ENCODE data around the gene CSDE1. TPM values are rescaled to one million over a fixed set of nuclear protein-coding genes. Genes with fewer than 3 reads are reported as not detected.
"Not testable (repeated sequence)": the region's sequence is repeated elsewhere in the genome, so short reads cannot be mapped to it uniquely, and the experiment has no call there.

Gene CSDE1
- total and polyA plus RNA-seq, 2 donors (not counting 3 experiments of a cell fraction or from before 2014, with no cell fraction given): 129 to 492 TPM

DNA sequence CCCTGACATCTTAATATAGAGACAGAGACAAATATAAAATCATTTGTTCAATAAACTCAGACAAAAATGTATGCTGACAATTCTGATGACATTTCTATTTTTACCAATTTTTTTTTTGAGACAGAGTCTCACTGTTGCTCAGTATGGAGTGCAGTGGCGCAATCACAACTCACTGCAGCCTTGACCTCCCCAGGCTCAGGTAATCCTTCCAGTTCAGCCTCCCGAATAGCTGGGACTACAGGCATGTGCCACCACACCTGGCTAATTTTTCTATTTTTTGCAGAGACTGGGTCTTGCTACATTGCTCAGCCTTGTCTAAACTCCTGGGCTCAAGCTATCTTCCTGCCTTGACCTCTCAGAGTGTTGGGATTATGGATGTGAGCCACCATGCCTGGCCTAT is 36.3 kb upstream of the CSDE1 start:
- intact Hi-C loops (cut with micrococcal nuclease) (no loop called here), dilution Hi-C loops (cut with MboI; ENCODE audit: extremely low pct_ligation_motif_present, low sequenced_read_pairs) (no loop called here)
- Histone ChIP-seq H3K27me3 (ENCODE audit: control insufficient read depth in 2 of 2, insufficient read depth in 2 of 2, low read length in 2 of 2) (peaks cover 6% of the 10 kb centered on the region in 2 experiments), H3K9me3 (replicated peaks; ENCODE audit: control insufficient read depth, insufficient read depth, low read length) (no peaks in the 10 kb centered on the region), H3K4me3 (replicated peaks in 1 of 3; ENCODE audit: insufficient read depth in 1 of 3, low read depth in 1 of 3, low read length in 3 of 3) (no peak overlapping the region), H4K20me1 (replicated peaks; ENCODE audit: control insufficient read depth, extremely low read depth, insufficient read depth, low read length) (no peaks in the 10 kb centered on the region), H3K9ac (replicated peaks; ENCODE audit: extremely low read depth, insufficient read depth, low read length) (no peak overlapping the region), H3K79me2 (ENCODE audit: control insufficient read depth, insufficient read depth, low read length) (no peaks in the 10 kb centered on the region), H3K4me2 (ENCODE audit: insufficient read depth, low read length) (no peak overlapping the region), H3K27ac (ENCODE audit: insufficient read depth, low read depth, low read length) (no peak overlapping the region), H3K9me1 (replicated peaks; ENCODE audit: control insufficient read depth, extremely low read depth, insufficient read depth, low read length) (no peaks in the 10 kb centered on the region), H3K4me1 (ENCODE audit: control insufficient read depth, extremely low read depth, insufficient read depth, low read length) (no peaks in the 10 kb centered on the region), H2AFZ (ENCODE audit: low read depth, low read length) (no peak overlapping the region), H3K36me3 (ENCODE audit: control insufficient read depth in 2 of 2, extremely low read depth in 1 of 2, insufficient read depth in 2 of 2, low read length in 2 of 2) (no peaks in the 10 kb centered on the region)
- no peak for TF ChIP-seq POLR2A (IDR thresholded peaks at IDR 0.05; ENCODE audit: low read depth, low read length)
- no peak for TF ChIP-seq MYC (IDR thresholded peaks at IDR 0.05; ENCODE audit: low read depth, low read length)
- no peak for TF ChIP-seq JUN (IDR thresholded peaks at IDR 0.05; ENCODE audit: borderline replicate concordance, insufficient read depth, insufficient read length, low read depth)
- no peak for TF ChIP-seq FOS (IDR thresholded peaks at IDR 0.05; ENCODE audit: borderline replicate concordance, insufficient read depth, low read length)
- TF ChIP-seq GATA2 (IDR thresholded peaks at IDR 0.05; ENCODE audit: insufficient read depth, insufficient read length, low read depth, low read length): no peak
- TF ChIP-seq, protein P1, sequence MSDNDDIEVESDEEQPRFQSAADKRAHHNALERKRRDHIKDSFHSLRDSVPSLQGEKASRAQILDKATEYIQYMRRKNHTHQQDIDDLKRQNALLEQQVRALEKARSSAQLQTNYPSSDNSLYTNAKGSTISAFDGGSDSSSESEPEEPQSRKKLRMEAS (IDR thresholded peaks at IDR 0.05; ENCODE audit: insufficient read depth, insufficient read length): no peak
- TF ChIP-seq POLR2AphosphoS5 (IDR thresholded peaks at IDR 0.05; ENCODE audit: insufficient read depth, low read depth, low read length): no peak
- TF ChIP-seq, protein P2, sequence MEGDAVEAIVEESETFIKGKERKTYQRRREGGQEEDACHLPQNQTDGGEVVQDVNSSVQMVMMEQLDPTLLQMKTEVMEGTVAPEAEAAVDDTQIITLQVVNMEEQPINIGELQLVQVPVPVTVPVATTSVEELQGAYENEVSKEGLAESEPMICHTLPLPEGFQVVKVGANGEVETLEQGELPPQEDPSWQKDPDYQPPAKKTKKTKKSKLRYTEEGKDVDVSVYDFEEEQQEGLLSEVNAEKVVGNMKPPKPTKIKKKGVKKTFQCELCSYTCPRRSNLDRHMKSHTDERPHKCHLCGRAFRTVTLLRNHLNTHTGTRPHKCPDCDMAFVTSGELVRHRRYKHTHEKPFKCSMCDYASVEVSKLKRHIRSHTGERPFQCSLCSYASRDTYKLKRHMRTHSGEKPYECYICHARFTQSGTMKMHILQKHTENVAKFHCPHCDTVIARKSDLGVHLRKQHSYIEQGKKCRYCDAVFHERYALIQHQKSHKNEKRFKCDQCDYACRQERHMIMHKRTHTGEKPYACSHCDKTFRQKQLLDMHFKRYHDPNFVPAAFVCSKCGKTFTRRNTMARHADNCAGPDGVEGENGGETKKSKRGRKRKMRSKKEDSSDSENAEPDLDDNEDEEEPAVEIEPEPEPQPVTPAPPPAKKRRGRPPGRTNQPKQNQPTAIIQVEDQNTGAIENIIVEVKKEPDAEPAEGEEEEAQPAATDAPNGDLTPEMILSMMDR (IDR thresholded peaks at IDR 0.05; ENCODE audit: extremely low read depth in 1 of 2, insufficient read depth in 1 of 2, low read depth in 1 of 2, low read length in 2 of 2): no peak
- no peak for TF ChIP-seq EZH2 (IDR thresholded peaks at IDR 0.05; ENCODE audit: borderline replicate concordance, low read depth, low read length, severe bottlenecking)
- POLR2A ChIA-PET: no interaction called here
- CTCF ChIA-PET: no interaction called here
- DNase-seq (ENCODE audit: low read depth, low spot score): no peak
- BruUV-seq (replicated peaks): no TSS peak
- FAIRE-seq: no peak

DNA sequence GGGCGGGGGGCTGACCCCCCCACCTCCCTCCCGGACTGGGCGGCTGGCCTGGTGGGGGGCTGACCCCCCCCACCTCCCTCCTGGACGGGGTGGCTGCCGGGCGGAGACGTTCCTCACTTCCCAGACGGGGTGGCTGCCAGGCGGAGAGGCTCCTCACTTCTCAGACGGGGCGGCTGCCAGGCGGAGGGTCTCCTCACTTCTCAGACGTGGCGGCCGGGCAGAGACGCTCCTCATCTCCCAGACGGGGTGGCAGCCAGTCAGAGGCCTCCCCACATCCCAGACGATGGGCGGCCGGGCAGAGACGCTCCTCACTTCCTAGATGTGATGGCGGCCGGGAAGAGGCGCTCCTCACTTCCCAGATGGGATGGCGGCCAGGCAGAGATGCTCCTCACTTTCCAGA is 32.8 kb upstream of the CSDE1 start:
- H3K36me3 ChIP-seq (ENCODE audit: control insufficient read depth in 2 of 2, extremely low read depth in 1 of 2, insufficient read depth in 2 of 2, low read length in 2 of 2); H2AFZ ChIP-seq (ENCODE audit: low read depth, low read length); H3K27me3 ChIP-seq (ENCODE audit: control insufficient read depth in 2 of 2, insufficient read depth in 2 of 2, low read length in 2 of 2); dilution Hi-C loops (cut with MboI; ENCODE audit: extremely low pct_ligation_motif_present, low sequenced_read_pairs); CTCF ChIA-PET; H3K4me2 ChIP-seq (ENCODE audit: insufficient read depth, low read length); H4K20me1 ChIP-seq (replicated peaks; ENCODE audit: control insufficient read depth, extremely low read depth, insufficient read depth, low read length); H3K79me2 ChIP-seq (ENCODE audit: control insufficient read depth, insufficient read depth, low read length); H3K4me1 ChIP-seq (ENCODE audit: control insufficient read depth, extremely low read depth, insufficient read depth, low read length); DNase-seq (ENCODE audit: low read depth, low spot score); POLR2A ChIA-PET; intact Hi-C loops (cut with micrococcal nuclease); H3K4me3 ChIP-seq (replicated peaks in 1 of 3; ENCODE audit: insufficient read depth in 1 of 3, low read depth in 1 of 3, low read length in 3 of 3); H3K27ac ChIP-seq (ENCODE audit: insufficient read depth, low read depth, low read length); H3K9ac ChIP-seq (replicated peaks; ENCODE audit: extremely low read depth, insufficient read depth, low read length); FAIRE-seq; BruUV-seq (replicated peaks); H3K9me1 ChIP-seq (replicated peaks; ENCODE audit: control insufficient read depth, extremely low read depth, insufficient read depth, low read length); H3K9me3 ChIP-seq (replicated peaks; ENCODE audit: control insufficient read depth, insufficient read depth, low read length): not testable (repeated sequence)

DNA sequence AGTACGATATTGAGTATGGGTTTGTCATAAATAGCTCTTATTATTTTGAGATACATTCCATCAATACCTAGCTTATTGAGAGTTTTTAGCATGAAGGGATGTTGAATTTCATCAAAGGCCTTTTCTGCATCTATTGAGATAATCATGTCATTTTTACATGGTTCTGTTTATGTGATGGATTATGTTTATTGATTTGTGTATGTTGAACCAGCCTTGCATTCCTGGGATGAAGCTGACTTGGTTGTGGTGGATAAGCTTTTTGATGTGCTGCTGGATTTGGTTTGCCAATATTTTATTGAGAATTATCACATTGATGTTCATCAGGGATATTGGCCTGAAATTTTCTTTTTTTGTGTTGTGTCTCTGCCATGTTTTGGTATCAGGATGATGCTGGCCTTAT is 28.7 kb upstream of the CSDE1 start:
- H3K9me3 ChIP-seq (replicated peaks; ENCODE audit: control insufficient read depth, insufficient read depth, low read length); H3K79me2 ChIP-seq (ENCODE audit: control insufficient read depth, insufficient read depth, low read length); H2AFZ ChIP-seq (ENCODE audit: low read depth, low read length); H3K9me1 ChIP-seq (replicated peaks; ENCODE audit: control insufficient read depth, extremely low read depth, insufficient read depth, low read length); H3K27ac ChIP-seq (ENCODE audit: insufficient read depth, low read depth, low read length); H3K27me3 ChIP-seq (ENCODE audit: control insufficient read depth in 2 of 2, insufficient read depth in 2 of 2, low read length in 2 of 2); intact Hi-C loops (cut with micrococcal nuclease); FAIRE-seq; DNase-seq (ENCODE audit: low read depth, low spot score); dilution Hi-C loops (cut with MboI; ENCODE audit: extremely low pct_ligation_motif_present, low sequenced_read_pairs); H3K36me3 ChIP-seq (ENCODE audit: control insufficient read depth in 2 of 2, extremely low read depth in 1 of 2, insufficient read depth in 2 of 2, low read length in 2 of 2); H3K9ac ChIP-seq (replicated peaks; ENCODE audit: extremely low read depth, insufficient read depth, low read length); POLR2A ChIA-PET; H4K20me1 ChIP-seq (replicated peaks; ENCODE audit: control insufficient read depth, extremely low read depth, insufficient read depth, low read length); BruUV-seq (replicated peaks); H3K4me1 ChIP-seq (ENCODE audit: control insufficient read depth, extremely low read depth, insufficient read depth, low read length); H3K4me3 ChIP-seq (replicated peaks in 1 of 3; ENCODE audit: insufficient read depth in 1 of 3, low read depth in 1 of 3, low read length in 3 of 3); H3K4me2 ChIP-seq (ENCODE audit: insufficient read depth, low read length): not testable (repeated sequence)
- CTCF ChIA-PET: interaction anchor here (0.6 kb wide), 1 partner anchor 161 kb away, joined by 4 read pairs; no protein-coding TSS in a partner anchor

All from endothelial cell of umbilical vein (primary cell).